Measurements from ENCODE around the gene COTL1.

COTL1 gene

GRCh38 chr16:84554627-84555328 is 63.1 kb downstream of the COTL1 start:
- no peak overlapping the region for H3K4me3 ChIP-seq (ENCODE audit: low read length)
- H3K4me1 ChIP-seq (ENCODE audit: control insufficient read depth, insufficient read depth, low read length) = no peaks in the 10 kb centered on the region
- H3K9me3 ChIP-seq (replicated peaks; ENCODE audit: low read length) = no peaks in the 10 kb centered on the region

GRCh38 chr16:84553873-84554399 is 63.9 kb downstream of the COTL1 start:
- no peaks in the 10 kb centered on the region for H3K4me1 ChIP-seq (ENCODE audit: control insufficient read depth, insufficient read depth, low read length)
- no peaks in the 10 kb centered on the region for H3K9me3 ChIP-seq (replicated peaks; ENCODE audit: low read length)
- H3K36me3 ChIP-seq (ENCODE audit: insufficient read depth, low read length) = no peaks in the 10 kb centered on the region
- H3K27me3 ChIP-seq (ENCODE audit: control insufficient read depth, insufficient read depth, low read length) = peaks cover 28% of the 10 kb centered on the region
- H3K4me2 ChIP-seq (ENCODE audit: low read length) = no peak overlapping the region
- no peak overlapping the region for H3K9ac ChIP-seq (ENCODE audit: low read depth, low read length)
- H3K4me3 ChIP-seq (ENCODE audit: low read length) = no peak overlapping the region

More at GRCh38 chr16:84554627-84555328, 63.1 kb downstream of the COTL1 start:
- H3K27me3 ChIP-seq (ENCODE audit: control insufficient read depth, insufficient read depth, low read length) = peaks cover 28% of the 10 kb centered on the region
- H3K4me2 ChIP-seq (ENCODE audit: low read length) = no peak overlapping the region
- H3K36me3 ChIP-seq (ENCODE audit: insufficient read depth, low read length) = no peaks in the 10 kb centered on the region
- no peak overlapping the region for H3K9ac ChIP-seq (ENCODE audit: low read depth, low read length)

- peaks cover 22% of the 10 kb centered on the region for H3K27me3 ChIP-seq (ENCODE audit: control insufficient read depth, insufficient read depth, low read length)
- no peaks in the 10 kb centered on the region for H3K36me3 ChIP-seq (ENCODE audit: insufficient read depth, low read length)
- no peak overlapping the region for H3K4me2 ChIP-seq (ENCODE audit: low read length)
- H3K4me3 ChIP-seq (ENCODE audit: low read length) = no peak overlapping the region
- H3K9ac ChIP-seq (ENCODE audit: low read depth, low read length) = no peak overlapping the region
- H3K9me3 ChIP-seq (replicated peaks; ENCODE audit: low read length) = no peaks in the 10 kb centered on the region
- no peaks in the 10 kb centered on the region for H3K4me1 ChIP-seq (ENCODE audit: control insufficient read depth, insufficient read depth, low read length)
These were observed 65.7 kb downstream of the COTL1 start for GRCh38 chr16:84552135-84552534.

DNA sequence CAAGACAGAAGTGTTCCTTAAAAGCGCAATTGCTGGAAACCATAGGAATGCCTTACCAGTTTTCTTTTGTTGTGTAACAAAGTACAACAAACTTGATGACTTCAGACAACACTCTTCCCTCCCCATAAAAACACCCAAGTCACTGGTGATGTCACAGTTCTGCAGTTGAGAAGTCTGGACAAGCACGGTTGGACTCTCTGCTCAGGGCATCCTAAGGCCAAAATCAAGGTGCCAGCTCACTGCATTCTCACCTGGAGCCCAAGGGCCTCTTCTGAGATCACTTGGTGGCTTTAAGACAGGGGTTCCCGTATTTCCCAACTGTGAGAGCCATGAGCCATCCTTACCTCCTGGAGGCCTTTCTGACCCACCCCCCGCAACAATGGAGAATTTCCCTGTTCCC is 67.8 kb downstream of the COTL1 start:
- Histone ChIP-seq H3K36me3 (ENCODE audit: insufficient read depth, low read length) (no peaks in the 10 kb centered on the region), H3K4me1 (ENCODE audit: control insufficient read depth, insufficient read depth, low read length) (no peaks in the 10 kb centered on the region), H3K9ac (ENCODE audit: low read depth, low read length) (no peak overlapping the region), H3K4me3 (ENCODE audit: low read length) (no peak overlapping the region), H3K4me2 (ENCODE audit: low read length) (no peak overlapping the region), H3K27me3 (ENCODE audit: control insufficient read depth, insufficient read depth, low read length) (peaks cover 10% of the 10 kb centered on the region), H3K9me3 (replicated peaks; ENCODE audit: low read length) (no peaks in the 10 kb centered on the region)

DNA sequence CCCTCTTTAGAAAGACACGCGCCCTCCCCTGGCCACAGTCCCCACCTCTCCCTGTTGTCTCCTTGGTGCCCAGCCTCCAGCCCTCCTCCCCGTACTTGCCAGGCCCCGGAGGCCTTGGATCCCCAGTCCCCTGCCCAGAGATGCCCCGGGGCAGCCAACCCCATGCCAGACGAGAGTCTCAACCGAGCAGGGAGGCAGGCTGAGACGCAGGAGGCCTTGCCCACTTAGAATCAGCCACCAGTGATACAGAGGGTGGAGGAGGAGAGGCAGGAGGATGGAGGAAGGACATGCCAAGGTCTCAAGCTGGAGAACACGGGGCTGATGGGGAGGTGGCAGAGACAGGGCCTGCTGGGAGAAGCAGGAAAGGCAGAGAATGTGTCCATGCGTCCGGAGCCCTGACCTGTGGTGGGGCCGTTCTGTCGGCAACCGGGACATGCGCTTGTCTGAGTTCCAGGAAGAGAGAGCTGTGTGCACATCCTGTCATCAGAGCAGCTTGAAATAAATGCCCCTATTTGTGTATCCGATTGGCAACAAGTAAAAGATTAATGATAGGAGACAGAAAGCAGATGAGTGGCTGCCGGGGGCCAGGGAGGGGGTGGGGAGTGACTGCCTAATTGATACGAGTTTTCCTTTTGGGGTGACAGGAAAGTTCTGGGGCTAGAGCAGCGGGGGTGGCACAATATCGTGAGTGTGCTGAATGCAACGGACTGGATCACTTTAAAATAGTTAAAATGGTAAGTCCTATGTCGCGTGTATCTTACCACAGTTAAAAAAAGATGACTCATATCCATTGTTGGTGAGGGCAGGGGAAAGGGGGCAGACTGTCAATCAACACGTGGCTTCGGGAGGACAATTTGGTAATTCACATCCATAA is 68.7 kb downstream of the COTL1 start:
- no peak overlapping the region for H3K4me2 ChIP-seq (ENCODE audit: low read length)
- H3K4me3 ChIP-seq (ENCODE audit: low read length) = no peak overlapping the region
- no peaks in the 10 kb centered on the region for H3K36me3 ChIP-seq (ENCODE audit: insufficient read depth, low read length)
- no peaks in the 10 kb centered on the region for H3K9me3 ChIP-seq (replicated peaks; ENCODE audit: low read length)
- H3K4me1 ChIP-seq (ENCODE audit: control insufficient read depth, insufficient read depth, low read length) = peaks cover 8% of the 10 kb centered on the region
- H3K27me3 ChIP-seq (ENCODE audit: control insufficient read depth, insufficient read depth, low read length) = peaks cover 8% of the 10 kb centered on the region
- H3K9ac ChIP-seq (ENCODE audit: low read depth, low read length) = no peak overlapping the region

DNA sequence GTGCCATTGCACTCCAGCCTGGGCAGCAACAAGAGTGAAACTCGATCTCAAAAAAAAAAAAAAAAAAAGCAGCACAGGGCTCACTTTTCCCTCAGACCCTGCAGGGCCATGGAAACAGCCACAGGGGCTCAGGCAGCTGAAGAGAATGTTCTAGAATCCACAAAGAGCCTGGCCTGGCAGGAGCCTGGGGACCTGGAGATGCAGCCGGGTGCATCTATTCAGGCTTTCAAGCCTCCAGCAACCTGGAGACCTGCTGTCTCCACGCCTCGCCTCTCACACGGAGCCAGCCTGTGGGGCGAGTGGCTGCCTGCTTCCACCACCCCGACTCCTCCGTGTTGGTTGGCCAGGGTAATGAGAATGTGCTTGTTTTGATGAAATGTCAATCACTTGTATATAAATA is 69.4 kb downstream of the COTL1 start:
- Histone ChIP-seq H3K4me1 (ENCODE audit: control insufficient read depth, insufficient read depth, low read length) (peaks cover 15% of the 10 kb centered on the region), H3K9ac (ENCODE audit: low read depth, low read length) (no peak overlapping the region), H3K4me2 (ENCODE audit: low read length) (no peak overlapping the region), H3K27me3 (ENCODE audit: control insufficient read depth, insufficient read depth, low read length) (peaks cover 5% of the 10 kb centered on the region), H3K9me3 (replicated peaks; ENCODE audit: low read length) (no peaks in the 10 kb centered on the region), H3K4me3 (ENCODE audit: low read length) (no peak overlapping the region), H3K36me3 (ENCODE audit: insufficient read depth, low read length) (no peaks in the 10 kb centered on the region)

- Histone ChIP-seq H3K9ac (ENCODE audit: low read depth, low read length) (no peak overlapping the region), H3K4me2 (ENCODE audit: low read length) (no peak overlapping the region), H3K4me1 (ENCODE audit: control insufficient read depth, insufficient read depth, low read length) (peaks cover 18% of the 10 kb centered on the region), H3K9me3 (replicated peaks; ENCODE audit: low read length) (no peaks in the 10 kb centered on the region), H3K36me3 (ENCODE audit: insufficient read depth, low read length) (no peaks in the 10 kb centered on the region), H3K4me3 (ENCODE audit: low read length) (no peak overlapping the region), H3K27me3 (ENCODE audit: control insufficient read depth, insufficient read depth, low read length) (peaks cover 5% of the 10 kb centered on the region)
These were observed 70.3 kb downstream of the COTL1 start for GRCh38 chr16:84547546-84548061.

- Histone ChIP-seq H3K4me3 (ENCODE audit: low read length) (no peak overlapping the region), H3K4me1 (ENCODE audit: control insufficient read depth, insufficient read depth, low read length) (peaks cover 25% of the 10 kb centered on the region), H3K27me3 (ENCODE audit: control insufficient read depth, insufficient read depth, low read length) (peaks cover under 1% of the 10 kb centered on the region), H3K9ac (ENCODE audit: low read depth, low read length) (no peak overlapping the region), H3K4me2 (ENCODE audit: low read length) (no peak overlapping the region), H3K9me3 (replicated peaks; ENCODE audit: low read length) (no peaks in the 10 kb centered on the region), H3K36me3 (ENCODE audit: insufficient read depth, low read length) (no peaks in the 10 kb centered on the region)
These were observed 71.0 kb downstream of the COTL1 start for GRCh38 chr16:84546669-84547545.

- no peak overlapping the region for H3K9ac ChIP-seq (ENCODE audit: low read depth, low read length)
- peaks cover 35% of the 10 kb centered on the region for H3K4me1 ChIP-seq (ENCODE audit: control insufficient read depth, insufficient read depth, low read length)
- no peaks in the 10 kb centered on the region for H3K27me3 ChIP-seq (ENCODE audit: control insufficient read depth, insufficient read depth, low read length)
These were observed 72.7 kb downstream of the COTL1 start for GRCh38 chr16:84545114-84545737.

DNA sequence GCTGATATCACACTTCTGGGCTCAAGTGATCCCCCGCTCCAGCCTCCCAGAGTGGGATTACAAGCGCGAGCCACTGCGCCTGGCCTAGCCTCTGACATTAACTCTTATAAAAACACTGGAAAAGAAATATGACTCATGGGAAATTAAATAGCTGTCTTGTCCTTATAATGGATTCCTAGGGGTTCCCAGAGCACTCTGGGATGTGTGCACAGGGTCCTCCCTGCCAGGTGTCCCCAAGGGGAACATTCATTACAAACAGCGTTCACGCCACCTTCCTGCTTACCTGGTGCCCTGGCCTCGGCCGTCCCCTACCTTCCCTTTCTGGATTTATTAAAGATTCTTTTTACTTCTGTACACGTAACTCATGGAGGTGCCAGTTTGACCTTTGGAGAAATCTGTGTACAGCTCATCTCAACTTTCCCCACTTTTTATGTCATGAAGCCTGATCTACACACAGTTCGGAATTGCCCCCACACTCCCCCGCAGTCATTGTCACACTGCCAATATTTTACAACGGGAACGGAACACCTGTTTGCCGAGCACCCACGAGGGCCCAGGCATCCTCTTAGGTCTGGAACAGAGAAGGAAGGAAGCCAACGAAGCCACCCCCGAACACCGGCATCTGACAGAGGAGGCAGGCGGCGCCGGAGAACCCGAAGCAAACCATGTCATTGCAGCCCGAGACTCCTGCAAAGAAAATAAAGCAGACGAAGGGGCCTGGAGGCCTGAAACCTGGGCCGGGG is 73.7 kb downstream of the COTL1 start:
- H3K4me3 ChIP-seq (ENCODE audit: low read length) = no peak overlapping the region

More at GRCh38 chr16:84545114-84545737, 72.7 kb downstream of the COTL1 start:
- H3K36me3 ChIP-seq (ENCODE audit: insufficient read depth, low read length) = no peaks in the 10 kb centered on the region
- no peak overlapping the region for H3K4me2 ChIP-seq (ENCODE audit: low read length)
- no peak overlapping the region for H3K4me3 ChIP-seq (ENCODE audit: low read length)
- H3K9me3 ChIP-seq (replicated peaks; ENCODE audit: low read length) = no peaks in the 10 kb centered on the region

More for the DNA sequence above, 73.7 kb downstream of the COTL1 start:
- Histone ChIP-seq H3K9me3 (replicated peaks; ENCODE audit: low read length) (no peaks in the 10 kb centered on the region), H3K4me2 (ENCODE audit: low read length) (peak overlapping the region; percentile 51), H3K9ac (ENCODE audit: low read depth, low read length) (no peak overlapping the region), H3K27me3 (ENCODE audit: control insufficient read depth, insufficient read depth, low read length) (no peaks in the 10 kb centered on the region), H3K4me1 (ENCODE audit: control insufficient read depth, insufficient read depth, low read length) (peaks cover 35% of the 10 kb centered on the region), H3K36me3 (ENCODE audit: insufficient read depth, low read length) (no peaks in the 10 kb centered on the region)
